ENCODE data around the gene CSF1.

CSF1 gene

GRCh38 chr1:109977657-109978378 is 67.2 kb downstream of the CSF1 start:
- DNase-seq (ENCODE audit: low read depth in 2 of 2): no peak

DNA sequence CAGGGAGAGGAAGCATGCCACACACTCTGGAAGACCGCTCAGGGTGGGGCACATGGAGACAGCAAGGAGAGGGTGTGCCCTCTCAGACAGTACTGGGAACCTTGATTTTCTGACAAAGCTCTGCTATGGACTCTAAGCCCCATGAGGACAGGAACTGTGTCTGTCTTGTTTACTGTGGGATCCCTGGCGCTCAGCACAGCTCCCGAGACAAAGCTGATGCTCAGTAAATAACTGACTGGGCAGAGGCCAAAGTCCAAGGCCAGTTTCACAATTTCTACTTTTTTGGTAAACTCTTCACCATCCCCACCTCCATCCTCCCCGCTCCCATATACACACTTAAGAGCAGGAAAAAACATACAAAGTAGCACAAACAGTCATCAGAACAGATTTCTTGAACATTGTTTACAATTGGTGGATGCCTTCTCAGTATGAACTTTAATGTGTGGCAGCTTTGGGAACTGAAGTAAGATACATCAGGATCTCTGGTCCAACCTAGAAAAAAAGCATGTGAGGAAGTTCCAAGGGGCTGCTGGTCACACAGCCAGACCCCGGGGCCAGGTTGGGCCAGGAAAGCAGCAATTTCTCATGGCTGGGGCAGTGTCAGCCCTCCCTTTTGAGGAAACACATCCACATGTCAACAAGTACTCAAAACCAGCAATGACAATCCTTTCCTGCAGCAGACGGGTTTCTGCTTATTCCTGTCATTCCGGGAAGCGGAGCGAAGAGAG is 68.3 kb downstream of the CSF1 start:
- DNase-seq (ENCODE audit: low read depth in 2 of 2): no peak

- DNase-seq (ENCODE audit: low read depth in 2 of 2): no peak
Measured at GRCh38 chr1:109979489-109980091, 68.9 kb downstream of the CSF1 start.
